Panc1 (cell line): ENCODE data around the gene TP53RK. TPM values are rescaled to one million over a fixed set of nuclear protein-coding genes. Genes with fewer than 3 reads are reported as not detected.

ENCODE experiments used
- ATAC-seq: fragments of 200-7000 bp; cut with Tn5 transposase; 2 replicates; pipeline ENCODE4 v1.9.1; 2020; ENCODE audit warnings: mild to moderate bottlenecking, moderate library complexity
- BruUV-seq: library from RNA; stranded (reverse); fragments of 400-500 nt; replicated peaks from 2 replicates; lab custom pipeline; 2021; lab: Mats Ljungman, UMichigan
- CTCF ChIA-PET: fragments of 300-600 bp; sonication (Branson Sonifier 250); formaldehyde crosslinking; loops from one replicate; lab custom pipeline; 2022; ENCODE audit warnings: antibody characterized with exemption; lab: Charles Lee
- POLR2A ChIA-PET: fragments of 300-600 bp; sonication (Branson Sonifier 250); formaldehyde crosslinking; loops from one replicate; lab custom pipeline; 2022; ENCODE audit warnings: antibody characterized with exemption; lab: Charles Lee
- DNase-seq: peaks from one replicate; pipeline ENCODE4 v3.0.0-alpha.2; 2010; ENCODE audit warnings: low read depth, low spot score
- H3K27ac ChIP-seq: 2 replicates; pipeline ENCODE4 v1.5.1; 2011; ENCODE audit warnings: mild to moderate bottlenecking, low read length, inconsistent platforms
- H3K27me3 ChIP-seq: fragments of 200-500 bp; sonication (Bioruptor generic); 2 replicates; pipeline ENCODE4 v1.6.0; 2014; ENCODE audit warnings: low read length, inconsistent platforms; ENCODE audit not compliant: control insufficient read depth, insufficient read depth
- H3K36me3 ChIP-seq: fragments of 200-500 bp; sonication (Bioruptor generic); 2 replicates; pipeline ENCODE4 v1.5.1; 2014; ENCODE audit warnings: inconsistent platforms, mild to moderate bottlenecking, low read length, moderate library complexity; ENCODE audit not compliant: control insufficient read depth, insufficient read depth
- H3K4me1 ChIP-seq: 2 replicates; pipeline ENCODE4 v1.5.1; 2011; ENCODE audit warnings: inconsistent platforms, mild to moderate bottlenecking, low read length, moderate library complexity; ENCODE audit not compliant: control insufficient read depth, insufficient read depth
- H3K4me3 ChIP-seq, 2 experiments: 2 replicates each; pipeline ENCODE4 v1.5.1; 2011 to 2012; ENCODE audit warnings: low read depth in 2 of 2, low read length in 2 of 2, mild to moderate bottlenecking in 2 of 2, inconsistent platforms in 1 of 2, moderate library complexity in 1 of 2
- H3K9me3 ChIP-seq: fragments of 200-500 bp; sonication (Bioruptor generic); 2 replicates; pipeline ENCODE4 v1.5.1; 2014; ENCODE audit warnings: low read depth, mild to moderate bottlenecking, inconsistent platforms, low read length, moderate library complexity; ENCODE audit not compliant: control insufficient read depth, insufficient read depth
- CTCF ChIP-seq: fragments of 450-650 bp; IDR thresholded peaks from 2 replicates; pipeline ENCODE4 v1.5.1; 2017; ENCODE audit warnings: mild to moderate bottlenecking
- POLR2AphosphoS5 ChIP-seq: IDR thresholded peaks from 2 replicates; pipeline ENCODE4 v1.6.1; 2012; ENCODE audit warnings: mild to moderate bottlenecking, low read depth, low read length, moderate library complexity
- REST ChIP-seq, 2 experiments: IDR thresholded peaks; 2 replicates each; pipeline ENCODE4 v1.6.1; 2011 to 2012; ENCODE audit warnings: low read depth in 2 of 2, control low read depth in 1 of 2, low read length in 1 of 2, mild to moderate bottlenecking in 1 of 2, moderate library complexity in 1 of 2; ENCODE audit not compliant: insufficient read depth in 1 of 2
- SIN3A ChIP-seq: IDR thresholded peaks from 2 replicates; pipeline ENCODE4 v1.6.1; 2012; ENCODE audit warnings: low read depth, mild to moderate bottlenecking, low read length, moderate library complexity, borderline replicate concordance; ENCODE audit not compliant: insufficient read depth
- TCF7L2 ChIP-seq: IDR thresholded peaks from 2 replicates; pipeline ENCODE4 v1.6.1; 2011; ENCODE audit warnings: mild to moderate bottlenecking, low read depth, low read length, inconsistent platforms
- in situ Hi-C: cut with HindIII; loops from 2 replicates; pipeline ENCODE4 v1.10.0; 2016; ENCODE audit warnings: low sequenced_read_pairs, low pct_unique_long_range_greater_than_20kb
- intact Hi-C: fragments of 100-400 bp; cut with micrococcal nuclease; formaldehyde crosslinking; loops from one replicate; pipeline ENCODE4 v1.10.0; 2022; ENCODE audit not compliant: unreplicated experiment
- total RNA-seq: library from RNA; stranded (reverse); gene quantifications from one replicate; pipeline ENCODE4 v1.2.1, GENCODE V29; 2021; ENCODE audit not compliant: unreplicated experiment

The TP53RK gene
- total RNA-seq, 1 experiment from 2014 or later: 13.7 TPM

GRCh38 chr20:46637427-46638133, 51.7 kb downstream of the TP53RK start:
- no peaks in the 10 kb centered on the region for H3K4me1 ChIP-seq
- POLR2A ChIA-PET: no interaction called here
- DNase-seq (no peak), ATAC-seq (no peak)
- no peaks in the 10 kb centered on the region for H3K9me3 ChIP-seq
- H3K4me3 ChIP-seq: no peak overlapping the region
- TF ChIP-seq REST (IDR thresholded peaks at IDR 0.05; ENCODE audit: insufficient read depth in 1 of 2, low read depth in 2 of 2, low read length in 1 of 2) (no peak), POLR2AphosphoS5 (no peak), CTCF (no peak), TCF7L2 (no peak), SIN3A (no peak)
- H3K36me3 ChIP-seq: no peaks in the 10 kb centered on the region
- CTCF ChIA-PET: no interaction called here
- H3K27ac ChIP-seq: no peak overlapping the region
- intact Hi-C loops (no loop called here), in situ Hi-C loops (no loop called here)
- no TSS peak for BruUV-seq
- peaks cover 2% of the 10 kb centered on the region; the same call in 1 of the 2 replicates for H3K27me3 ChIP-seq

GRCh38 chr20:46637020-46637419, 52.2 kb downstream of the TP53RK start:
- Histone ChIP-seq H3K4me1 (no peaks in the 10 kb centered on the region), H3K9me3 (no peaks in the 10 kb centered on the region), H3K36me3 (no peaks in the 10 kb centered on the region), H3K27ac (no peak overlapping the region), H3K4me3 (no peak overlapping the region), H3K27me3 (no peaks in the 10 kb centered on the region; the same call in 1 of the 2 replicates)
- intact Hi-C loops (no loop called here), in situ Hi-C loops (no loop called here)
- TF ChIP-seq POLR2AphosphoS5: no peak
- TF ChIP-seq TCF7L2: no peak
- TF ChIP-seq SIN3A: no peak
- no peak for TF ChIP-seq CTCF
- no TSS peak for BruUV-seq
- ChIA-PET CTCF (no interaction called here), POLR2A (no interaction called here)
- DNase-seq: no peak
- no peak for ATAC-seq
